ENCODE results near the gene VSTM2L.

DNA sequence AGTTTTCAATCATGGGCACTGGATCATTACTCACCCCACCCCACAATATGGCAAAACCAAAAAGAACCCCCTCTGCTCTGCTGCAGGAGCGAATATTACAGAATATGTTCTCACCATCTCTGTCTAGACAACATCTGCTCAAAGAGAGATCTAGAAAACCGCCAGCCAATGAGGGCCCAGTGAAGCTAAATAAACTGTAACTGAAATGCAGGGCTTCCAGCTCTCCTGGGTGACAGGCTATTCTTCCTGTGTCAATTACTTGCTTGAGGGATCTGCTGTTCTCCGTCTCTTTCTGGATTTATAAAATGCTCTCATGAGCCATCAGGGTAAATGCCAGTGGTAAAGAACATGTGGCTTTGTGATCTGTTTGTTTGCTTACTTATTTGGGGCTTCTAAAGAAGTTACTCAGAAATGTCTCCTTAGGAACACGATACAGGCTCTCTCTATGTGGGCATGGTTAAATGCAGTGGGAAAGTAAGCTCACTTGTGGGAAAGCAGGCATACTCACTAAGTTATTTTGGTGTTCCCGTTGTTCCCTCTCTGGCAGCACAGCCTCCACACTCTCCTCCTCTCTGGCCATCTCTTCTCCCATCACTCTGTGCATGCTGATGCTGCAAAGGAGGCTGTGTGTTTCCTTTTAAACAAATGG, 85.5 kb downstream of the VSTM2L start:
- TF ChIP-seq, protein P1, sequence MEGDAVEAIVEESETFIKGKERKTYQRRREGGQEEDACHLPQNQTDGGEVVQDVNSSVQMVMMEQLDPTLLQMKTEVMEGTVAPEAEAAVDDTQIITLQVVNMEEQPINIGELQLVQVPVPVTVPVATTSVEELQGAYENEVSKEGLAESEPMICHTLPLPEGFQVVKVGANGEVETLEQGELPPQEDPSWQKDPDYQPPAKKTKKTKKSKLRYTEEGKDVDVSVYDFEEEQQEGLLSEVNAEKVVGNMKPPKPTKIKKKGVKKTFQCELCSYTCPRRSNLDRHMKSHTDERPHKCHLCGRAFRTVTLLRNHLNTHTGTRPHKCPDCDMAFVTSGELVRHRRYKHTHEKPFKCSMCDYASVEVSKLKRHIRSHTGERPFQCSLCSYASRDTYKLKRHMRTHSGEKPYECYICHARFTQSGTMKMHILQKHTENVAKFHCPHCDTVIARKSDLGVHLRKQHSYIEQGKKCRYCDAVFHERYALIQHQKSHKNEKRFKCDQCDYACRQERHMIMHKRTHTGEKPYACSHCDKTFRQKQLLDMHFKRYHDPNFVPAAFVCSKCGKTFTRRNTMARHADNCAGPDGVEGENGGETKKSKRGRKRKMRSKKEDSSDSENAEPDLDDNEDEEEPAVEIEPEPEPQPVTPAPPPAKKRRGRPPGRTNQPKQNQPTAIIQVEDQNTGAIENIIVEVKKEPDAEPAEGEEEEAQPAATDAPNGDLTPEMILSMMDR (IDR thresholded peaks at IDR 0.05) = no peak
- no peak for TF ChIP-seq POLR2A (IDR thresholded peaks at IDR 0.05)
